Gastrocnemius medialis (tissue), 4 donors: ENCODE measurements around the gene SLC10A7. TPM values are rescaled to one million over a fixed set of nuclear protein-coding genes. Genes with fewer than 3 reads are reported as not detected.
A peak's percentile ranks its signal among the peaks of the same experiment; 100 is the strongest.
"Not testable (repeated sequence)": the region's sequence is repeated elsewhere in the genome, so short reads cannot be mapped to it uniquely, and the experiment has no call there.

Experiments
- ATAC-seq, 2 donors: fragments of 150-250 bp; one replicate each; pipeline ENCODE4 v1.9.1; 2016
- DNase-seq, 2 donors: peaks; one replicate each; pipeline ENCODE4 v3.0.0-alpha.2; 2019
- H3K27ac ChIP-seq, 4 donors: fragments of 200-600 bp; sonication (generic); 1 replicate in 1 of 4; 2 replicates in 3 of 4; pipeline ENCODE4 v1.5.1; 2016 to 2018; ENCODE audit warnings: mild to moderate bottlenecking in 2 of 4, moderate library complexity in 1 of 4
- H3K27me3 ChIP-seq, 3 donors: fragments of 200-600 bp; sonication (generic) in 2 of 3; 1 replicate in 1 of 3; 2 replicates in 2 of 3; pipeline versions ENCODE4 v1.5.1 to v1.6.0; 2016 to 2019; ENCODE audit warnings: mild to moderate bottlenecking in 1 of 3, moderate library complexity in 1 of 3
- H3K36me3 ChIP-seq, 2 donors: fragments of 200-600 bp; sonication (generic) in 1 of 2; one replicate each; pipeline ENCODE4 v1.5.1; 2017 to 2018
- H3K4me1 ChIP-seq, 2 donors: fragments of 200-600 bp; sonication (generic) in 1 of 2; one replicate each; pipeline ENCODE4 v1.5.1; 2016 to 2017; ENCODE audit warnings: mild to moderate bottlenecking in 2 of 2
- H3K4me3 ChIP-seq, 4 donors: fragments of 200-600 bp; sonication (generic) in 3 of 4; 1 replicate in 1 of 4; 2 replicates in 3 of 4; pipeline ENCODE4 v1.5.1; 2016 to 2019; ENCODE audit warnings: mild to moderate bottlenecking in 2 of 4
- H3K9me3 ChIP-seq, 3 donors: fragments of 200-600 bp; sonication (generic) in 2 of 3; 1 replicate in 1 of 3; 2 replicates in 2 of 3; pipeline ENCODE4 v1.5.1; 2016 to 2019
- POLR2A ChIP-seq, 2 donors: fragments of 450-650 bp; IDR thresholded peaks; one replicate each; pipeline ENCODE4 v1.6.1; 2017; ENCODE audit warnings: antibody characterized with exemption in 2 of 2, mild to moderate bottlenecking in 2 of 2, moderate library complexity in 2 of 2
- in situ Hi-C, 4 donors: fragments of 200-750 bp; cut with MboI; loops; one replicate each; pipeline versions ENCODE4 v1.15.0 to v1.8.0; 2017; ENCODE audit warnings: low sequenced_read_pairs in 4 of 4
- intact Hi-C: fragments of 100-400 bp; cut with DNase I; formaldehyde crosslinking; loops from one replicate; pipeline ENCODE4 v1.15.1; 2023; ENCODE audit warnings: low total_unique reads
- total RNA-seq, 4 donors: library from RNA; depleted of rRNA; stranded (reverse); fragments of >200 nt; gene quantifications; one replicate each; pipeline versions ENCODE4 v1.1.0 to v1.2.3, GENCODE V29; 2016
- TF ChIP-seq, protein P1 (sequence below), 5 experiments: fragments of 450-650 bp in 3 of 5; fragments of 200-600 bp in 2 of 5; sonication (generic) in 2 of 5; IDR thresholded peaks in 4 of 5; conservative IDR thresholded peaks in 1 of 5; 1 replicate in 4 of 5; 2 replicates in 1 of 5; pipeline ENCODE4 v1.5.1; 2016 to 2019; ENCODE audit warnings: antibody characterized with exemption in 5 of 5, mild to moderate bottlenecking in 3 of 5, moderate library complexity in 3 of 5

Gene SLC10A7
- total RNA-seq, 4 donors from 2014 or later: 2.1 to 6.0 (median 2.3) TPM

DNA sequence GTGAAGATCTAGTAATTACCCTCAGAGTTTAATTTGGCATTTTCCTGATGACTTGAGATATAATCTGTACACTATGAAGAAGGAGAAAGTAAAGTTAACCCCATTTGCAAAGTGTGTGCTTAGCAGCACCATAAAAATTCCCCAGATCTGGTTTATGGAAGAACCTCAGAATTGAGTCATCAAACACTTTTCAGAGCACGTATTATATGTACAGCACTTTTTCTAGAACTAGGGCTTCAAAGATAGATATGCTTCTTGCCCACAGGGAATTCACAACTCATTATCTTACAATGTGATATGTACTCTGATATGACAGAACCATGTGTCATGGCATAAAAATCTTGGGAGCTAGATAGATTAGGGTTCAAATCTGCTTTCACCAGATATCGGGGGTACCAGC is 150.9 kb downstream of the SLC10A7 start:
- Histone ChIP-seq H3K27ac (no peak overlapping the region), H3K4me1 (peaks cover 13 to 15% of the 10 kb centered on the region in 2 donors), H3K4me3 (no peak overlapping the region), H3K36me3 (no peaks in the 10 kb centered on the region), H3K27me3 (no peaks in the 10 kb centered on the region), H3K9me3 (no peaks in the 10 kb centered on the region)
- intact Hi-C loops (no loop called here), in situ Hi-C loops (no loop called here)
- DNase-seq (no peak), ATAC-seq (no peak)
- no peak for TF ChIP-seq POLR2A (IDR thresholded peaks at IDR 0.05)
- TF ChIP-seq, protein P1, sequence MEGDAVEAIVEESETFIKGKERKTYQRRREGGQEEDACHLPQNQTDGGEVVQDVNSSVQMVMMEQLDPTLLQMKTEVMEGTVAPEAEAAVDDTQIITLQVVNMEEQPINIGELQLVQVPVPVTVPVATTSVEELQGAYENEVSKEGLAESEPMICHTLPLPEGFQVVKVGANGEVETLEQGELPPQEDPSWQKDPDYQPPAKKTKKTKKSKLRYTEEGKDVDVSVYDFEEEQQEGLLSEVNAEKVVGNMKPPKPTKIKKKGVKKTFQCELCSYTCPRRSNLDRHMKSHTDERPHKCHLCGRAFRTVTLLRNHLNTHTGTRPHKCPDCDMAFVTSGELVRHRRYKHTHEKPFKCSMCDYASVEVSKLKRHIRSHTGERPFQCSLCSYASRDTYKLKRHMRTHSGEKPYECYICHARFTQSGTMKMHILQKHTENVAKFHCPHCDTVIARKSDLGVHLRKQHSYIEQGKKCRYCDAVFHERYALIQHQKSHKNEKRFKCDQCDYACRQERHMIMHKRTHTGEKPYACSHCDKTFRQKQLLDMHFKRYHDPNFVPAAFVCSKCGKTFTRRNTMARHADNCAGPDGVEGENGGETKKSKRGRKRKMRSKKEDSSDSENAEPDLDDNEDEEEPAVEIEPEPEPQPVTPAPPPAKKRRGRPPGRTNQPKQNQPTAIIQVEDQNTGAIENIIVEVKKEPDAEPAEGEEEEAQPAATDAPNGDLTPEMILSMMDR (IDR thresholded peaks at IDR 0.05 in 4 of 5, conservative IDR thresholded peaks at IDR 0.05 in 1 of 5): no peak

- intact Hi-C loops: no loop called here
- no peak for ATAC-seq
- Histone ChIP-seq H3K36me3 (no peaks in the 10 kb centered on the region), H3K4me3 (no peak overlapping the region), H3K9me3 (no peaks in the 10 kb centered on the region), H3K27me3 (no peaks in the 10 kb centered on the region), H3K27ac (no peak overlapping the region), H3K4me1 (peaks cover 13 to 15% of the 10 kb centered on the region in 2 donors)
- no peak for DNase-seq
- TF ChIP-seq, protein P1 (IDR thresholded peaks at IDR 0.05 in 4 of 5, conservative IDR thresholded peaks at IDR 0.05 in 1 of 5): no peak
- TF ChIP-seq POLR2A (IDR thresholded peaks at IDR 0.05): no peak
- in situ Hi-C loops: no loop called here
Observed at GRCh38 chr4:146369446-146369845, 152.3 kb downstream of the SLC10A7 start.

DNA sequence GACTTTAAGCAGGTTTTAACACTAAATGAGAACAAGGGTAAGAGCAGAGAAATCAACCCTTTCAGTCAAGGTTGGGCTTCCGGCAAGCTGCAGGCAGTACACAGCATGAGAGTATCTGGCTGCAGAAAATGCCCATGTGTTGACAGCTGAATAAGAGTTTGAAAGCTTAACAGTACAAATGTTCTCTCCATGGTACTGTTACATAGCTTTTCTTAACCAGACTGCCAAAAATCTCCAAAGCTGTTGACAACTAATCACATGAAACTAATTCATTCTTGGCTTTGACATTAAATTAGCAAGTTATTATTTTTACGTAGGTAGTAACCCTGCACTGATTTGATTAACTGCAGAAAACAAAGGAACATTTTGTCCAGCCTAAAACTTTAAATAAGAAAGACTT is 153.5 kb downstream of the SLC10A7 start:
- in situ Hi-C loops: no loop called here
- peaks cover 13 to 15% of the 10 kb centered on the region in 2 donors for H3K4me1 ChIP-seq
- no peak overlapping the region for H3K27ac ChIP-seq
- DNase-seq (no peak), ATAC-seq (peak in 1 of 2 donors; percentile 58)
- no peaks in the 10 kb centered on the region for H3K9me3 ChIP-seq
- H3K36me3 ChIP-seq: no peaks in the 10 kb centered on the region
- intact Hi-C loops: no loop called here
- no peaks in the 10 kb centered on the region for H3K27me3 ChIP-seq
- no peak overlapping the region for H3K4me3 ChIP-seq
- TF ChIP-seq, protein P1 (IDR thresholded peaks at IDR 0.05 in 4 of 5, conservative IDR thresholded peaks at IDR 0.05 in 1 of 5): no peak
- TF ChIP-seq POLR2A (IDR thresholded peaks at IDR 0.05): no peak

DNA sequence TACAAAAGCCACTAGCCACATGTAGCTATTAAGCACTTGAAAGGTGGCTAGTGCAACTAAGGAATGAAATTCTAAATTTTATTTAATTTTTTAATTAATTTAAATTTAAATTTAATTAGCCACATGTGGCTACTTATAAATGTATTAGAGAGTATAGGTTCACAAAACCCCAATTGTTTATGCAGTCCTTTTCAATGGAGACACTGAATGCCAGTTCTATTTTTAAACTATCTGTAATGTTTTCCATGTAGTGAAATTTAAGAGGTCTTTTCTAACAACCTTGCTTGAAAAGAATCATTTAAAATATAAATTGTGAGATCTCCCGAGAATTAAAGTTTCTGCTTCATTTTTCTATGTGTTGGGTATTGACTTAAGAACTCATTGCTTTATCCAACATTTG is 154.4 kb downstream of the SLC10A7 start:
- no peak for TF ChIP-seq POLR2A (IDR thresholded peaks at IDR 0.05)
- TF ChIP-seq, protein P1 (IDR thresholded peaks at IDR 0.05 in 4 of 5, conservative IDR thresholded peaks at IDR 0.05 in 1 of 5): no peak
- no peaks in the 10 kb centered on the region for H3K27me3 ChIP-seq
- H3K4me1 ChIP-seq: peaks cover 13 to 14% of the 10 kb centered on the region in 2 donors
- no peak overlapping the region for H3K4me3 ChIP-seq
- no peaks in the 10 kb centered on the region for H3K9me3 ChIP-seq
- no peaks in the 10 kb centered on the region for H3K36me3 ChIP-seq
- intact Hi-C loops: no loop called here
- ATAC-seq: no peak
- H3K27ac ChIP-seq: no peak overlapping the region
- in situ Hi-C loops: no loop called here
- DNase-seq: no peak

GRCh38 chr4:146359771-146360170 is 162.0 kb downstream of the SLC10A7 start:
- TF ChIP-seq, protein P1 (IDR thresholded peaks at IDR 0.05 in 4 of 5, conservative IDR thresholded peaks at IDR 0.05 in 1 of 5): no peak
- no peak for TF ChIP-seq POLR2A (IDR thresholded peaks at IDR 0.05)
- in situ Hi-C loops: no loop called here
- ATAC-seq (no peak), DNase-seq (no peak)
- intact Hi-C loops: no loop called here
- H3K27ac ChIP-seq: no peak overlapping the region
- no peaks in the 10 kb centered on the region for H3K36me3 ChIP-seq
- no peak overlapping the region for H3K4me3 ChIP-seq
- no peaks in the 10 kb centered on the region for H3K27me3 ChIP-seq
- H3K9me3 ChIP-seq: no peaks in the 10 kb centered on the region
- H3K4me1 ChIP-seq: no peaks in the 10 kb centered on the region

- H3K27me3 ChIP-seq, H3K36me3 ChIP-seq, H3K9me3 ChIP-seq, DNase-seq, H3K27ac ChIP-seq, in situ Hi-C loops, ATAC-seq, intact Hi-C loops, H3K4me3 ChIP-seq, H3K4me1 ChIP-seq: not testable (repeated sequence)
Observed at GRCh38 chr4:146350114-146350513, 171.6 kb downstream of the SLC10A7 start.
